UCSD-AML1 (cell line): ENCODE data around the gene TRAF3.
"Not testable (repeated sequence)": the region's sequence is repeated elsewhere in the genome, so short reads cannot be mapped to it uniquely, and the experiment has no call there.

Experiments
- DNase-seq: peaks from one replicate; lab custom pipeline; 2025; ENCODE audit not compliant: unreplicated experiment; lab: John Stamatoyannopoulos, UW

Gene TRAF3

DNA sequence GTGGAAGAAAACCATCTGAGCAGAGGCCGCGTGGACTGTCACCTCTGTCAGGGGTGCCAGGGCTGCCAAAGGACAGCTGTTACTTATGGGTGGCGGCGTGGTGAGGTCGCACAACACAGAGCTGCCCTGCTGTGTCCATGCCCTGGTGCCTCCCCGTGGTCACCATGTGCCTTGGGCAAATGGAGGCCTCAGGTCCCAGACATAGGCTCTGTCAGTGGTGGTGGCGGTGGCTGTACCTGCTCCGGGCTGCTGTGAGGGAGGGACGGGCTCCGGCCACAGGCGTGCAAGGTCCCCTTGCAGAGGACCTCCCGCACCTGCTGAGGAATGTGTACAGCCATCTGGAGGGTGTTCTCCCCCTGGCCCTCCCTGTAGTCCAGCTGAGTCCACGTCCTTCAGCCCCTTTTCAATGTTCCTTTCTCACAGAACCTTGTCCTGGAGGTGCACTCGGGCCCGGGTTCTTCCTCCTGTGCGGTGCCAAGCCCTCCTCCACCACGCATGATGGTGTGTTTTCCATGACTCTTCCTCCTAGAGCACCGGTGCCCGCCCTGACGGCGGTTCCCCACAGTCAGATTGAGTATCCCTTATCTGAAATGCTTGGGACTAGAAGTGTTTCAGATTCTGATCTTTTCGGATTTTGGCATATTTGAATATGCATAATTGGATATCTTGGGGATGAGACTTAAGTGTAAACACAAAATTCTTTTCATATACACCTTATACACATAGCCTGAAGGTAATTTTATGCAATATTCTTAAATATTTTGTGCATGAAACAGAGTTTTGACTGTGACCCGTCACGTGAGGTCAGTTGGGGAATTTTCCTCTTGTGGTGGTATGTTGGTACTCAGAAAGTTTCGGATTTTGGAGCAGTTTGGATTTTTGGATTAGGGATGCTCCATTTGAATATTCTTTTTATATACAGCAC lies 49.8 kb downstream of the TRAF3 start:
- no peak for DNase-seq

DNA sequence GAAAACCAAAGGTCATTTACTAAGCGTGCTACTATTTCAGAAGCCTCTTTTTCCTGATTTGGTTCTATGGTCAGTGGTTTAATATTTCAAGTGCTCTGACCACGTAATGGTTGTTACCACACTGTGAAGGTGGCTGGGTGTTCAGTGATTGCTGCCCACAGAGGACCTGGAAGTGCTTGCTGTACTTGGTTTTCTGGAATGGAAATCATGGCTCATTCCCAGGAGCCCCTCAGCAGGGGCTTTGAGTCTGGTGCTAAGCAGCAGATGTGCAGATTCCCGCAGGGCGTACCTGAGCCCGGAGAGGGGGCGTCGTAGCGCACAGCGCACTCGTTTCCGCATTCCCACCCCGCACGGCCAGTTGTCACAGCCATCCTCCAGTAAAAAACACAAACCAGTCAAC lies 50.5 kb downstream of the TRAF3 start:
- no peak for DNase-seq

DNA sequence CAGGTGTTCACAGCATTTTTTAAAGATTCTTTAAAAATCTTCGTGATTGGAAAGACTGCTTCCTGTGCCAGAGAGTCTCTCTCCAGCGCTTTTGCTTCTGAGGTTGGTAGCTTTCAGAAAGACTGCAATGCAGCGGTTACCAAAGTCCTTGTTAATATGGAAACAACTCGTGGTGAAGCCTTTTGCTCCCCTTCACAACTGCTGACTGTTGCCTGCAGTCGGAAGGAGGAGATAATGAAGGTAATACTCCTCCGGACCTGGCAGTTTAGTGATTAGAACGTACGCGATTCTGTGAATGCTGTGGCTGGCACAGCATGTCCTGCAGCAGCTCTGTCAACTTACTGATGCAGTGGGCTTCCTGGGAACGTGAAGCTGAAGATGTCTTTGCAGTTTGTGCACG lies 50.9 kb downstream of the TRAF3 start:
- DNase-seq = no peak

- no peak for DNase-seq
Observed at GRCh38 chr14:102829016-102829548, 51.8 kb downstream of the TRAF3 start.

DNA sequence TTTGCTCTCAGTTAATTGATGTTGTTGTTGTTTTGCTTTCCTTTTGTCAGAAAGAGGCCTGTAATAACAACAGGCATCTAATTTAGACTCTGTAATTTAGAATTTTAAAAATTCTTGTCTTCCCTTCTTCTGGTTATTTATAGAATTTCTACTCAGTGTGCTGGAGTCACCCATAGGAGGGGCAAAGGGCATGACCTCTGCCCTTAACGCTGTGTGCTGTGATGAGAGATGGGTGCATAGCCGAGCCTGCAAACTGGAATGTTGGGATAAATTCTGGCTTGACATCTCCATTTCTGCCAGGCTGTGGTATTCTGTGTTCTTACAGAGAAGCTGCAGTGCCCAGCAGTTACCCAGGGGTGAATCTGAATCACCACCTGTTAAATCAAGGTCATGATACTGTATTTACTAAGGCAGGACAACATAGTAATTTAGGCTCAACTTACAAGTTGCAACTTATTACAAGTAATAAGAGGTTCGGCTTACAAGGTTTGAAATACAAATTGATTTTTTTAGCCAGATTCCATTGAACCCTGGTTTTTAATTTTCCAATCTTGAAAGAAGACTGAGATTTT lies 53.3 kb downstream of the TRAF3 start:
- no peak for DNase-seq

DNA sequence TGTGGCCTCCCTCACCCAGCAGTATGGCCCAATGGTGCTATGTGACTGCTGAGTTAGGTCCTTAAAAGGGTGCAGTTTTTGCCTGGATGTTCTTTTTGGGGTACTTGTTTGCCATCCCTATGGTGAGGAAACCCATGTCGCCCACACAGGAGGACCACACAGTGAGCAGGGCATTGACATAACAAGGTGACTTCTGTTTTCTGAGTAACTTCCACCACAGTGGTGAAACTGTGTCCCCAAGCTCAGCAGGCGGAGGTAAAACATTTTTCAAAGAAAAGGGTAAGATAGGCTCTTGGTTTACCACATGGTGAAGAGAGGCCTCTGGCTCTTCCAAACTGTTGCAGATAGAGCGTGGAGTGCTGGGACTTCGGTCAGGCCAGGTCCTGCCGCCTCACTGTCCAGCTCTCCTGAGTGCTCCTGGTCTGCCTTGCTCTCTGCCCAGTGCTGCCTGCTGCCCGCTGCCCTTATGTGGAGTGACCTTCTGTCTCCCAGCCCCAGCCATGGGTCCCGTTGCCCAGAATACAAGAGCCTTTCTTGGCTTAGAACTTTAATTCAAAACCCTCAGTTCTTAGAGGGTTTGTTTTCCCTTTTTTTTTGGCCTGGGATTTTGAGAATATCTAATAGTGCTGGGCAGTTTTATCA lies 54.0 kb downstream of the TRAF3 start:
- no peak for DNase-seq

DNA sequence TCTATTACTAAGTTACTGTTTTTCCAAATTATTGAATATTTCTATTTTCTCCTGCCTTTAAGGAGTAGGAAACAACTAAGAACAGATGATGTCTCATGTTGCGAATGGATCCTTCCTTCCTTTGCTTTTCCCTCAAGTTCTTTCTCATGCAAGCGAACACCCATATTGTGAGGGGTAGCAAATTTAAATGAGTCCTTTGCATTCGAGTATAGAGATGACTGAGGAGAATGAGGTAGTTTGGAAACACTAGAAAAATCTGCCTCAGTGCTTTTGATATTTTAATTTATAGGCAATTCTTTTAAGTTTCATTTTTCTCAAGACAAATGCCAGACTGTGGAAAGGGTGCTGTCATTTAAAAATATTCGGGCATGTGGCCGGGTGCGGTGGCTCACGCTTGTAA lies 56.1 kb downstream of the TRAF3 start:
- no peak for DNase-seq

DNA sequence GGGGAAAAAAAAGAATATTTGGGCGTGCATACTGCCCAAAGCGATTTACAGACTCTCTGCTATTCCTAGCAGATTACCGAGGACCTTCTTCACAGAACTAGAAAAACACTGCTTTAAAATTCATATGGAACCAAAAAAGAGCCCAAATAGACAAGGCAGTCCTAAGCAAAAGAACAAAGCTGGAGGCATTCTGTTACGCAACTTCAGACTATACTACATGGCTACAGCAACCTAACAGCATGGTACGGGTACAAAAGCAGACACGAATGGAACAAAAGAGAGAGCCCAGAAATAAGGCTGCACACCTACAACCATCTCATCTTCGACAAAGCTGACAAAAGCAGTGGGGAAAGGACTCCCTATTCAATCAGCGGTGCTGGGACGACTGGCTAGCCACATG lies 56.7 kb downstream of the TRAF3 start:
- no peak for DNase-seq

GRCh38 chr14:102835959-102836358 lies 58.7 kb downstream of the TRAF3 start:
- DNase-seq = no peak

GRCh38 chr14:102837120-102837519 lies 59.9 kb downstream of the TRAF3 start:
- DNase-seq = not testable (repeated sequence)

- DNase-seq = no peak
Observed at GRCh38 chr14:102838501-102838900, 61.3 kb downstream of the TRAF3 start.

- no peak for DNase-seq
Observed at GRCh38 chr14:102840115-102840514, 62.9 kb downstream of the TRAF3 start.

- no peak for DNase-seq
Observed at GRCh38 chr14:102840771-102841528, 63.7 kb downstream of the TRAF3 start.

GRCh38 chr14:102848830-102849525 lies 71.7 kb downstream of the TRAF3 start:
- DNase-seq = no peak

DNA sequence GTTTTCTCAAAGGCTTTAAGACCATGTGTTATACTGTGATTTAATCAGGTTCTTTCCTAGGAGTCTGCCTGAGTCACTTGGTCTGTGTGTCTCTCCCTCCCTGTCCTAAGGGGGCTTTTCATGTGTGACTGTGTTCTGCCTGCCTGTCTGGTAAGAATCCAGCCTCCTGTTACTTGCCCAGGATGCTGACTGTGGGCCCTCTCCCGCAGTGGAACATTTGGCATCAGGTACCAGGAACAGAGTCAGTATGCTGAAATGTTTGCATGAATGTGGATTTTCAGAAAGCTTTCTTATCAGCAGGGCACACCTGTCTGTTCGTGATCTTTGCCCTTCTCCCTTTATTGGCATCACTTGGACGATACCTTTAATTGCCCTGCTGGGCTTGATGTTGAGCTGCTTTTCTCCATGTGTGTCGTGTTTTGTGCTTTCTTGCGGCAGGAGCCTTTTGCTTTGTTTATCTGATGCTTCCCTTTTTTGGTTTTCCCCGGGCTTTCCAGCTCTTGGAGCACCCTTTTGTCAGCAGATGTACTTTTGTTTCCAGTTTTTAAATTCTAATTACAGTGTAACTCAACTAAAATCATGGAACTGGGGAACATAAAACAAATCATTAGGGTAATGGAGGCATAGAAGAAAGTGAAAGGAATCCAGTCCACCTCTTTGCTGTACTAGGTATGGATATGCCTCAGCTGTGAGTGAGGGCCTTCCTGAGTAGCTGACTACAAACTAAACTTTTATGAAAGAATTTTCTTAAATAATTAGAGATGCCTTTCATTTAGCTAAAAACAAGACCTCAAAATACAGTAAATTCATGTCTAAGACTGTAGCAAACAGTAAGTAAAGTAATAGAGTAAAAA lies 72.5 kb downstream of the TRAF3 start:
- DNase-seq = no peak

DNA sequence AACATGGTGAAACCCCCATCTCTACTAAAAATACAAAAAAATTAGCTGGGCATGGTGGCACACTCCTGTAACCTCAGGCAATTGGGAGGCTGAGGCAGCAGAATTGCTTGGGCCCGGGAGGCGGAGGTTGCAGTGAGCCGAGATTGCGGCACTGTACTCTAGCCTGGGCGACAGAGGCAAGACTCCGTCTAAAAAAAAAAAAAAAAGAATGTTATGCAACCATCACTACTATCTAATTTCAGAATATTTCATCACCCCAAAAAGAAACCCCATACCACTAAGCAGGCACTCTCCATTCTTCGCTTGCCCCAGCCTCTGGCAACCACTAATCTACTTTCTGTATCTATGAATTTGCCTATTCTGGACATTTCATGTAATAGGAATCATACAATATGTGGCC lies 76.4 kb downstream of the TRAF3 start:
- no peak for DNase-seq

GRCh38 chr14:102854091-102854703 lies 76.9 kb downstream of the TRAF3 start:
- no peak for DNase-seq

DNA sequence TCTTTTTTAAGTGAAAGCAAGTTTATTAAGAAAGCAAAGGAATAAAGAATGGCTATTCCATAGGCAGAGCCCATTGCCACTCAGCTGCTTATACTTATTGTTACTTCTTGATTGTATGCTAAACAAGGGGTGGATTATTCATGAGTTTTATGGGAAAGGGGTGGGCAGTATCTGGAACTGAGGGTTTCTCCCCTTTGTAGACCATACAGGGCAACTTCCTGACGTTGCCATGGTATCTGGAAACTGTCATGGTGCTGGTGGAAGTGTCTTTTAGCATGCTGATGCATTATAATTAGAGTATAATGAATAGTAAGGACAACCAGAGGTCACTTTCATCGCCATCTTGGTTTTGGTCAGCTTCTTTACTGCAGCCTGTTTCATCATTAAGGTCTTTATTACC lies 78.9 kb downstream of the TRAF3 start:
- no peak for DNase-seq

DNA sequence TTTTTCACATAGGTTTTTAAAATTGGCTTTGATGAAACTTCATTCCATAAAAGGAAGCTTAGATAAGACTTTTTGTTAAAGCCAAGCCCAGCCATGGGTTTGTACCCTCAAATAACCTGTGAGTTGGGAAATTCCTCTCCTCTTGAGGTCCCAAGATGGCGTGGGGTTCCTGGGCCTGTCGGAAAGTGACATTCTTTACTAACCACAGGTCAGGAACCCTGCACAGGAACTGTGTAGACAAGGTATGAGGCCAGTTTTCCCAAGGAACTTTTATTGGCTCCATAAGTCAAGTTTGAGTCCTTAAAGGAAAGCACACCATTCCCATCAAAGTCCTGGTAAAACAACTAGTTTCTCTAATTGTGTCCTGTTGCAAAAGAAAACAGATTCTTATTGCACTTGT lies 80.2 kb downstream of the TRAF3 start:
- DNase-seq = no peak
